ENCODE data around the gene CYS1.
A peak's percentile ranks its signal among the peaks of the same experiment; 100 is the strongest.

DNA sequence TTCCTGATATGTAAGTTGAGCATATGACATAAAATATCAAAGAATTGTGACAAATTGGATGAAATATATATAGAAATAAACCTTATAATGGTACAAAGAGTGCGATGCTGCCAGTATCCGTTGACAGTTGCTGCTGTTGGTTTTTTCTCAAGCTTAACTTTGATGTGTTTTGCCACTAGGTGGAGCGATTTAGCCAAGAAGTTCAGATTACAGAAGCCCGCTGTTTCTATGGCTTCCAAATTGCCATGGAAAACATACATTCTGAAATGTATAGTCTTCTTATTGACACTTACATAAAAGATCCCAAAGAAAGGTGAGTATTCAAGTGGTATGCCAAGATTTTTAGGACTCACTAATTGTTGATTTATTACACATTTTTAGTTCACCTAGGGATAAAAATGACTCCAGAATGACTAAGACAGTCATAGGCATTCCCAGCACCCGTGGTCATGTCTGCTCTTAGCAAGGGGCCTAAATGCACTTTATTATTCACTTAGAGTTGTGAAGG is 44.4 kb upstream of the CYS1 start:
- TF ChIP-seq GABPA (IDR thresholded peaks at IDR 0.05 in 1 of 2, conservative IDR thresholded peaks at IDR 0.05 in 1 of 2) (no peak), HNF4A (conservative IDR thresholded peaks at IDR 0.05) (no peak), RXRA (IDR thresholded peaks at IDR 0.05) (no peak), YY1 (IDR thresholded peaks at IDR 0.05) (no peak), TAF1 (conservative IDR thresholded peaks at IDR 0.05) (no peak), JUND (IDR thresholded peaks at IDR 0.05) (no peak), RAD21 (IDR thresholded peaks at IDR 0.05) (peak; percentile 84 to 85)
- TF ChIP-seq, protein P1, sequence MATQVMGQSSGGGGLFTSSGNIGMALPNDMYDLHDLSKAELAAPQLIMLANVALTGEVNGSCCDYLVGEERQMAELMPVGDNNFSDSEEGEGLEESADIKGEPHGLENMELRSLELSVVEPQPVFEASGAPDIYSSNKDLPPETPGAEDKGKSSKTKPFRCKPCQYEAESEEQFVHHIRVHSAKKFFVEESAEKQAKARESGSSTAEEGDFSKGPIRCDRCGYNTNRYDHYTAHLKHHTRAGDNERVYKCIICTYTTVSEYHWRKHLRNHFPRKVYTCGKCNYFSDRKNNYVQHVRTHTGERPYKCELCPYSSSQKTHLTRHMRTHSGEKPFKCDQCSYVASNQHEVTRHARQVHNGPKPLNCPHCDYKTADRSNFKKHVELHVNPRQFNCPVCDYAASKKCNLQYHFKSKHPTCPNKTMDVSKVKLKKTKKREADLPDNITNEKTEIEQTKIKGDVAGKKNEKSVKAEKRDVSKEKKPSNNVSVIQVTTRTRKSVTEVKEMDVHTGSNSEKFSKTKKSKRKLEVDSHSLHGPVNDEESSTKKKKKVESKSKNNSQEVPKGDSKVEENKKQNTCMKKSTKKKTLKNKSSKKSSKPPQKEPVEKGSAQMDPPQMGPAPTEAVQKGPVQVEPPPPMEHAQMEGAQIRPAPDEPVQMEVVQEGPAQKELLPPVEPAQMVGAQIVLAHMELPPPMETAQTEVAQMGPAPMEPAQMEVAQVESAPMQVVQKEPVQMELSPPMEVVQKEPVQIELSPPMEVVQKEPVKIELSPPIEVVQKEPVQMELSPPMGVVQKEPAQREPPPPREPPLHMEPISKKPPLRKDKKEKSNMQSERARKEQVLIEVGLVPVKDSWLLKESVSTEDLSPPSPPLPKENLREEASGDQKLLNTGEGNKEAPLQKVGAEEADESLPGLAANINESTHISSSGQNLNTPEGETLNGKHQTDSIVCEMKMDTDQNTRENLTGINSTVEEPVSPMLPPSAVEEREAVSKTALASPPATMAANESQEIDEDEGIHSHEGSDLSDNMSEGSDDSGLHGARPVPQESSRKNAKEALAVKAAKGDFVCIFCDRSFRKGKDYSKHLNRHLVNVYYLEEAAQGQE (IDR thresholded peaks at IDR 0.05): no peak
- TF ChIP-seq, protein P2, sequence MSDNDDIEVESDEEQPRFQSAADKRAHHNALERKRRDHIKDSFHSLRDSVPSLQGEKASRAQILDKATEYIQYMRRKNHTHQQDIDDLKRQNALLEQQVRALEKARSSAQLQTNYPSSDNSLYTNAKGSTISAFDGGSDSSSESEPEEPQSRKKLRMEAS (IDR thresholded peaks at IDR 0.05): no peak
- TF ChIP-seq, protein P3, sequence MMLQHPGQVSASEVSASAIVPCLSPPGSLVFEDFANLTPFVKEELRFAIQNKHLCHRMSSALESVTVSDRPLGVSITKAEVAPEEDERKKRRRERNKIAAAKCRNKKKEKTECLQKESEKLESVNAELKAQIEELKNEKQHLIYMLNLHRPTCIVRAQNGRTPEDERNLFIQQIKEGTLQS (IDR thresholded peaks at IDR 0.05): no peak
- TF ChIP-seq, protein P4, sequence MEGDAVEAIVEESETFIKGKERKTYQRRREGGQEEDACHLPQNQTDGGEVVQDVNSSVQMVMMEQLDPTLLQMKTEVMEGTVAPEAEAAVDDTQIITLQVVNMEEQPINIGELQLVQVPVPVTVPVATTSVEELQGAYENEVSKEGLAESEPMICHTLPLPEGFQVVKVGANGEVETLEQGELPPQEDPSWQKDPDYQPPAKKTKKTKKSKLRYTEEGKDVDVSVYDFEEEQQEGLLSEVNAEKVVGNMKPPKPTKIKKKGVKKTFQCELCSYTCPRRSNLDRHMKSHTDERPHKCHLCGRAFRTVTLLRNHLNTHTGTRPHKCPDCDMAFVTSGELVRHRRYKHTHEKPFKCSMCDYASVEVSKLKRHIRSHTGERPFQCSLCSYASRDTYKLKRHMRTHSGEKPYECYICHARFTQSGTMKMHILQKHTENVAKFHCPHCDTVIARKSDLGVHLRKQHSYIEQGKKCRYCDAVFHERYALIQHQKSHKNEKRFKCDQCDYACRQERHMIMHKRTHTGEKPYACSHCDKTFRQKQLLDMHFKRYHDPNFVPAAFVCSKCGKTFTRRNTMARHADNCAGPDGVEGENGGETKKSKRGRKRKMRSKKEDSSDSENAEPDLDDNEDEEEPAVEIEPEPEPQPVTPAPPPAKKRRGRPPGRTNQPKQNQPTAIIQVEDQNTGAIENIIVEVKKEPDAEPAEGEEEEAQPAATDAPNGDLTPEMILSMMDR (IDR thresholded peaks at IDR 0.05; ENCODE audit: low read depth, low read length, missing input control): peak; percentile 56
- TF ChIP-seq, protein P5, sequence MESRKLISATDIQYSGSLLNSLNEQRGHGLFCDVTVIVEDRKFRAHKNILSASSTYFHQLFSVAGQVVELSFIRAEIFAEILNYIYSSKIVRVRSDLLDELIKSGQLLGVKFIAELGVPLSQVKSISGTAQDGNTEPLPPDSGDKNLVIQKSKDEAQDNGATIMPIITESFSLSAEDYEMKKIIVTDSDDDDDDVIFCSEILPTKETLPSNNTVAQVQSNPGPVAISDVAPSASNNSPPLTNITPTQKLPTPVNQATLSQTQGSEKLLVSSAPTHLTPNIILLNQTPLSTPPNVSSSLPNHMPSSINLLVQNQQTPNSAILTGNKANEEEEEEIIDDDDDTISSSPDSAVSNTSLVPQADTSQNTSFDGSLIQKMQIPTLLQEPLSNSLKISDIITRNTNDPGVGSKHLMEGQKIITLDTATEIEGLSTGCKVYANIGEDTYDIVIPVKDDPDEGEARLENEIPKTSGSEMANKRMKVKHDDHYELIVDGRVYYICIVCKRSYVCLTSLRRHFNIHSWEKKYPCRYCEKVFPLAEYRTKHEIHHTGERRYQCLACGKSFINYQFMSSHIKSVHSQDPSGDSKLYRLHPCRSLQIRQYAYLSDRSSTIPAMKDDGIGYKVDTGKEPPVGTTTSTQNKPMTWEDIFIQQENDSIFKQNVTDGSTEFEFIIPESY (IDR thresholded peaks at IDR 0.05): no peak

Data from liver (tissue), 3 donors.